Activated CD4-positive, alpha-beta T cell treated with anti-CD3 and anti-CD28 coated beads, Interleukin-2, Interleukin-4, amounts not matched to agents 100 ng/mL and 50 ng/mL, durations not matched to agents 16 hours and 8 hours (primary cell): ENCODE measurements around the gene HAO2.

Experiments
- DNase-seq: peaks from one replicate; pipeline ENCODE4 v3.0.0-alpha.2; 2020; ENCODE audit warnings: low spot score

Gene HAO2

DNA sequence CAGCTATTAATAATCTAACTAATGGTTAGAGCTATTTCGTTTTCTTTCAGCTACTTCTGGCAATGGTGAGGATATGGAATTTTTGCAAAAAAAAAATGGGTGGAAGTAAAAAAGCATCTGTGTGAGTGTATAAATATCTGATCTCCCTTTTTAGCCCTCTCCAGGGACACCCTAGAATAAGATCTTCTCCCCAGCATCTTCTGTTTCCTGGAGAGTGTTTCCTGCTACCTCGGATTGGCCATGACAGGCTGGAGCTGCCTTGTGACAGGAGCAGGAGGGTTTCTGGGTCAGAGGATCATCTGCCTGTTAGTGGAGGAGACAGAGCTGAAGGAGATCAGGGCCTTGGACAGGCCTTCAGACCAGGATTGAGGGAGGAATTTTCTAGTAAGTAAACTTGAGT, 70.2 kb downstream of the HAO2 start:
- no peak for DNase-seq

DNA sequence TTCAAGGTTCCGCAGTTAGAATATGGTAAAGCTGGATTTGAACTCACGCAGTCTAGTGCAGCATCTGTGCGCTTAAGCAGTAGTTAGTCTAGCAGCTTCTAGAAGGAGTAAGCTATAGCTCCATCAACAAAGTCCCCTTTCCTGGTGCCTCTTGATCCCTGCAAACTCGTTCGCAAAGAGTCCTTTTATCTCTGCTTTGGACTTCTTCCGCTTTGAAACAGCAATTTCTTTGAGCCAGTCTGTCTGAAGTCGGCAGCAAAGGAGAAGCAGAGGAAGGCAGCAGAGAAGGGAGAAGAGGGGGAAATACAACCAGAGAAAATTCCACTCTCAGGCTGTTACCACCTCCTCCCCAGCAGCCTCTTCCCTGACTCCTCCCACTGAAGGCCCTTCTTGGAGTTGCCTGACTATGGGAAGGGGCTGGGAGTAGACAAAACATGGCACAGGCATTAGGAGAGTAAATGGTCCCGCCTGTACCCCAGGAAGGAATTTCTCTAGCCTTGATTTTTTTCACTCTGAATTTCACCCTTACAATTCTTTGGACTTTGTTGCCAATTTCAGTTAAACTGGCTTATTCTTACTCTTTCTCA, 72.2 kb downstream of the HAO2 start:
- no peak for DNase-seq

GRCh38 chr1:119442756-119443155, 74.2 kb downstream of the HAO2 start:
- no peak for DNase-seq
